ENCODE results near the gene RHD. TPM values are rescaled to one million over a fixed set of nuclear protein-coding genes. Genes with fewer than 3 reads are reported as not detected.
A peak's percentile ranks its signal among the peaks of the same experiment; 100 is the strongest.
"Not testable (repeated sequence)": the region's sequence is repeated elsewhere in the genome, so short reads cannot be mapped to it uniquely, and the experiment has no call there.

The RHD gene
- total RNA-seq, 1 experiment from 2014 or later, result 1.2 TPM

DNA sequence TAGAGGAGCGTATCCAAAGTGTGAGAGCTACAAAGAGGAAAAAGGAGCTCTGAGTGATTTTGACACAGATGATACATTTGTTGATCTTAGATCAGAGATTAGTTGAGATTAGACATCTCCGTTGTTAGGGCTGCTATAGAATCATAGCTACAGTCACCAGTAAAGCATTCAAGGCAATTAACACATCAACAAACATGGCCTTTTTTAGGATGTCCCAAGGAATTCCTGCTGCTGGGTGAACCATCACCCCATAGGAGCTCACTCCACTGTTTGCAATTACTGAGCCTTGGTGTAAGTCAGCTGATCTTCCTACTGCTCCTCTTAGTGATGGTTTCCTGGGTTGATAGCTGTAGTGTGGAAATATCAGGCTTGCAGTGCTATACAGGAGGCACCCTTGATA, 18.4 kb upstream of the RHD start:
- DNase-seq (ENCODE audit: low read depth, low spot score), result no peak
- in situ Hi-C loops (cut with HindIII; ENCODE audit: low pct_unique_long_range_greater_than_20kb, low sequenced_read_pairs), result no loop called here

DNA sequence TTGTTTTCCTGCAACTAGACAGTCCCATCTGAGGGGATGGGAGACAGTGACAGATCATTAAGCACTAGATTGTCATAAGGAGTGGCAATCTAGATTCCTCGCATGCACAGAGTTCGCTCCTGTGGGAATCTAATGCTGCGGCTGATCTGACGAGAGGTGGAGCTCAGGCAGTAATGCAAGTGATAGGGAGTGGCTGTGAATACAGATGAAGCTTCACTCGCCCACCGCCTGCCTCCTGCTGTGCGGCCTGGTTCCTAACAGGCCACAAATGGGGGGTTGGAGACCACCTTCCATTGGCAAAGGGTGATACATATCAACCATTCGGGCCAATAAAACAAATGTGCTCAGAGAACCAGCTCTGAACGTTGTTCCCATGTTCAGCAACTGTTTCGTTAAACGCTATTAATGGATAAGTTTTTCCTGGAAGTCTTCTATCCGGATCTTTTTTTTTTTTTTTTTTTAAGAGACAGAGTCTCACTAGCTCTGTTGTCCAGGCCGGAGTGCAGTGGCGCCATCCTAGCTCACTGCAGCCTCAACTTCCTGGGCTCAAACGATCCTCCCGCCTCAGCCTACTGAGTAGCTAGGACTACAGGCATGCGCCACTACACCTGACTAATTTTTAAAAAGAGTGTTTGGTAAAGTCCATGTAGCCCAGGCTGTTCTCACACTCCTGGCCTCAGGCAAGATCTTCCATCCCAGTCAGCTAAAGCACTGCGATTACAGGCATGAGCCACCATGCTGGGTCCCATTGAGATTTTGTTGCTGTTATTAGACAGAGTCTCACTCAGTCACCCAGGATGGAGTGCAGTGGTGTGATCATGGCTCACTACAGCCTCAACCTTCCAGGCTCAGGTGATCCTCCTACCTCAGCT, 16.4 kb upstream of the RHD start:
- DNase-seq (ENCODE audit: low read depth, low spot score), result no peak
- in situ Hi-C loops (cut with HindIII; ENCODE audit: low pct_unique_long_range_greater_than_20kb, low sequenced_read_pairs), result no loop called here

DNA sequence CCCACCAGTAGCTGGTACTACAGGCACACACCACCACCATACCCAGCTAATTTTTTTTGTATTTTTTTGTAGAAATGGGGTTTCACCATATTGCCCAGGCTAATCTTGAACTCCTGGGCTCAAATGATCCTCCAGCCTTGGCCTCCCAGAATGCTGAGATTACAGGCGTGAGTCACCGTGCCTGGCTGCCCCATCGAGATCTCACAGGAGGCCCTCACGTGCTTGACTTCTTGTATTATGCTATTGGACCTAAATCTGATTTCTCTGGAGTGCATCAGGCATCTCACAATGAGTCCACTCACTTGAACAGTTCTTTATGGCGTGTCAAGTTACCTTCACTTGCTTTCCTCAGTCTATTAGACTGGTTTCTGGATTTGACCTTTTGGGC, 15.7 kb upstream of the RHD start:
- in situ Hi-C loops (cut with HindIII; ENCODE audit: low pct_unique_long_range_greater_than_20kb, low sequenced_read_pairs), result no loop called here
- DNase-seq (ENCODE audit: low read depth, low spot score), result no peak

DNA sequence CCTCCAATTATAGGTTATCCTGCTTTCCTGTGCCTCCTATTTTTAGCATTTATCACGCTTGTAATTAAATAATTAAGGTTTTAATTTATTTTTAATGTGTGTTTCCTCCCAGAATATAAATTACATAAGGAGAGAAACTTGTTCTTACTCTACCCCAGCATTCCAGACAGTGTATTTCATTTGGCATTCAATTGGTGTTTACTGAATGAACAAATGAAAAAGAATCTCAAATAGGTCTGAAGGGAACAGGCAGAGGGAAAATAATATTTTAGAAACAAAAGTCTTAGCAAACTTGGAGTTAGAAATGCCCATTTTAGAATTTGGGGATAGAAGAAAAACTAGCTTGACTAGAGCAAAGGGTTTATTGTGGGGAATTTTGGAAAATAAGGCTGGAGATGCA, 15.1 kb upstream of the RHD start:
- no peak for DNase-seq (ENCODE audit: low read depth, low spot score)
- in situ Hi-C loops (cut with HindIII; ENCODE audit: low pct_unique_long_range_greater_than_20kb, low sequenced_read_pairs), result no loop called here

DNA sequence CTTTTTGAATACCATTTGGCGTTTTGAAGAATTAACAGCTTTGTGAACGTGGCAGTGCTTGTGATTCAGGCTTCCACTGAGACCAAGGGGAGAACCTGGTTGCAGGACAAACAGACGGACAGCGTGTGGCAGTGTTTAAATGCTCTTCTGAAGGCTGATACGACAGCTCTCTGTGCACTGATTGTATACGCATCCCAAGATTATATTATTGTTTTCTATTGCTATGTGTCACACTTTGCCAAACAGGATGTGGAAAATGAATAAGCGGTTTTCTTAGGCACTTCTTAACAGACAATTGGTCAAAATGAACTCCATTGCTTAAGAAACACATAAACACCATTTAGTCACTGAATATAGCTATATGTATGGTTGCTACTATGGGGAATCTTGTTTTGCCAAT, 12.5 kb upstream of the RHD start:
- in situ Hi-C loops (cut with HindIII; ENCODE audit: low pct_unique_long_range_greater_than_20kb, low sequenced_read_pairs); DNase-seq (ENCODE audit: low read depth, low spot score): not testable (repeated sequence)

DNA sequence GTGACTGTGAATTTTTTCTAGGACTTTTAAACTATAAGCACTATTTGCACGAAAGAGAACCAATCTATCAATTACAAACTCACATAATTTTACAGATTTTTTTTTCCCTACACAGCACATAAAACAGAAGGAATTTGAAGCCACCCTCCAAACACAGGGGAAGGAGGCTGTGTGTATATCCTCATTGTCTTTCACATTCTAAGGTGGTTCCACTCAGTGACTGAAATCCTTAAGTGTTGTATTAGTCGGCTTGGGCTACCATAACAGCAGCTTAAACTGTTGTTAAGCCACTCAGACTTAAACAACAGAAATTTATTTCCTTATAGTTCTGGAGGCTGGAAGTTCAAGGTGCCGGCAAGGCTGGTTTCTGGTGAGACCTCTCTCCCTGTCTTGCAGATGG, 12.0 kb upstream of the RHD start:
- in situ Hi-C loops (cut with HindIII; ENCODE audit: low pct_unique_long_range_greater_than_20kb, low sequenced_read_pairs); DNase-seq (ENCODE audit: low read depth, low spot score): not testable (repeated sequence)

DNA sequence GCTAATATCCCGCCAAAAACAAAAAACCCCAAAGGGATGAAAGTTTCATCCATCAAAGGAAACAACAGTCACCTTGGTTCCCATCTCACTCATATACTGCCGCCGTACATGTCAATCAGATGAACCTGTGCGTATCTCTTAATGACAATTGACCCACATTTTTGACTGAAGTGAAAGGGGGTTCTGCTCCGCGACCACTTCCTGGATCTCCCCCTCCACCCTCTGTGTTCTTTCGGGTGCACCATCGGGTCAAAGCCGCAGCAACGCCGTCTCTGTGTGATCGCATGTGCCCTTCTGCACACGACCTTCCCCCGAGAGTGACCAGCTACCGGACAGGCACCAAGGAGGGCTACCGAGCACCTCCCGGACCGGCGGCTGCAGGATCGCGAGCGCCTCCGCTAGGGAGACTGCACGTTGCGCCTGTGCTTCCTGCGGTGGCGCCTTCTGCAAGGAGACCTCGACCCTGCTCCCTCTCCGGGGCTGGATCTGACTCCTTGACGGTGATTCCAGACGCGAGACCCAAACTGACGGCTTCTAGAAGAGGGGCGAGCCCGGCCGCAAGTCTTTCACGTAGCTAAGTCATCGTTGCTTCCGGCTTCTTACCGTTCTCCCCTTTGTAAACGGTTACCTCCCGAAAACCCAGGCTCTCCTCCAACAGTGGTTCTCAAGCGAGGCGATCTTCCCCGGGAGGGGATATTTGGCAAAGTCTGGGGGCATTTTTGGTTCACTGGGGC, 5.6 kb upstream of the RHD start:
- DNase-seq (ENCODE audit: low read depth, low spot score); in situ Hi-C loops (cut with HindIII; ENCODE audit: low pct_unique_long_range_greater_than_20kb, low sequenced_read_pairs): not testable (repeated sequence)

DNA sequence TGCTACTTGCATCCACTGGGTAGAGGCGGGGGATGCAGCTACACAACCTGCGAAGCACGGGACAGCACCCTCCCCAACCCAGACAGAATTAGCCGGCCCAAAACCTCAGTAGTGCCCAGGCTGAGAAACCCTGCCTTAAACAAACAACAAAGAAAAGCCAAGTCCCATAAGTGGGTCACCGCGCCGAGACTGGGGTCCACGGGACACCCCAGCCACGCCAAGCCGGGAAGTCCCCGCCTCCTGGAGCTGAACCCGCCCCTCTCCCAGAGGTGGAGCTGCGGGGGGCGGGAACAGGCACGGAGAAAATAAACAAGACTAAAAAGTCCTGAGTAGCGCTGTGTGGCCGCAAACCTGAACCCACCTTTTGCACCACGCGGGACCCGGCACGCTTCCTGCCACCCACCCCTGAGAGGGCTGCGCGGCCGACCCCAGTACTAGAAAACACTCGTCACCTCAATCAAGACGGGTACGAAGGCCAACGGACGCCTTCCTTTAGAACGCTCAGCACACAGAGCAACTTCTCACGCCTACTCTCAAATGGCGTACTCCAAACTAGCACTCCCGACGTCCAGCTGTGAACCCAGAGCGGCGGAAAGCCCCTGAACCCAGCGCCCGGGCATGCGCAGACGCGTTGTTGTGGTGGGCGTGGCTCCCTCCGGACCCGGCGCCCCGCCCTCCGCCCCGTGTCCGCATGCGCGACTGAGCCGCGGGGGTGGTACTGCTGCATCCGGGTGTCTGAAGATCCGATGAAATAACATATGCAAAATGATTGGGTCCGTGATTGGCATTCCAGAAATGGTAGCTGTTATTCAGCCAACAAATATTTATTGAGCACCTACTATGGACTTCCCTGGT, 4.8 kb upstream of the RHD start:
- in situ Hi-C loops (cut with HindIII; ENCODE audit: low pct_unique_long_range_greater_than_20kb, low sequenced_read_pairs), result not testable (repeated sequence)
- peak; percentile 83 for DNase-seq (ENCODE audit: low read depth, low spot score)

DNA sequence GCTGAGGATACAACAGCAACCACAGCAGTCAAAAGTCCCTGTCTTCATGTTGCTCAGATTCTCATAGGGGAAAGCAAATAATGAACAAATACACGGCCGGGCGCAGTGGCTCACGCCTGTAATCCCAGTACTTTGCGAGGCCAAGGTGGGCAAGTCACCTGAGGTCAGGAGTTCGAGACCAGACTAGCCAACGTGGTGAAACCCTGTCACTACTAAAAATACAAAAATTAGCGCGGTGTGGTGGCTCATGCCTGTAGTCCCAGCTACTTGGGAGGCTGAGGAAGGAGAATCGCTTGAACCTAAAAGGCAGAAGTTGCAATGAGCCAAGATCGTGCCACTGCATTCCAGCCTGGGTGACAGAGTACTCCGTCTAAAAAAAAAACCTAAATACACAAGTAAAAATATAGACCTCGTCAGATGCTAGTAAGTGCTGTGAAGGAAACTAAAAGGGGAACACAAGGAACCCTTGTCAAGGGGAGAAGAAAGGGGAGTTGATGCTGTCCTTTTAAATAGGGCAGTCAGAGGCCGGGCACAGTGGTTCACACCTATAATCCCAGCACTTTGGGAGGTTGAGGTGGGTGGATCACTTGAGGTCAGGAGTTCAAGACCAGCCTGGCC, 4.1 kb upstream of the RHD start:
- DNase-seq (ENCODE audit: low read depth, low spot score); in situ Hi-C loops (cut with HindIII; ENCODE audit: low pct_unique_long_range_greater_than_20kb, low sequenced_read_pairs): not testable (repeated sequence)

DNA sequence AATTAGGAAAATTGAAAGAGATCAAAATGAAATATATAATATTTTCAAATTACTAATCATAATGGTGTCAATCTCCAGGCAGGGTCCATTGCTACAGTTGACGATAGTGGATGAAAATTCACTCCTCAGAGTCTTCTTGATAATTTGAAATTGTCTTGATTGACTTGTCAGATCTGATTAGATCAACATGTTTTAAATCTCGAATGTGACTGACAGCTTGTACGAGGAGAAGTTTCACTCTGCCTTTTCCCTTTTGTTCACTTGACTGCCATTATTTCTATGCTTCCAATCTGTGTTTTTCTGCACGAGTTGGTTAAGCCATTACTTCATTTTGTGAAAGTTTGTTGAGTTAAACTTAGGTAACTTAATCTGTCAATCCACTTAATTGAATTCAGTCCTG, 3.3 kb downstream of the RHD start:
- DNase-seq (ENCODE audit: low read depth, low spot score); in situ Hi-C loops (cut with HindIII; ENCODE audit: low pct_unique_long_range_greater_than_20kb, low sequenced_read_pairs): not testable (repeated sequence)

DNA sequence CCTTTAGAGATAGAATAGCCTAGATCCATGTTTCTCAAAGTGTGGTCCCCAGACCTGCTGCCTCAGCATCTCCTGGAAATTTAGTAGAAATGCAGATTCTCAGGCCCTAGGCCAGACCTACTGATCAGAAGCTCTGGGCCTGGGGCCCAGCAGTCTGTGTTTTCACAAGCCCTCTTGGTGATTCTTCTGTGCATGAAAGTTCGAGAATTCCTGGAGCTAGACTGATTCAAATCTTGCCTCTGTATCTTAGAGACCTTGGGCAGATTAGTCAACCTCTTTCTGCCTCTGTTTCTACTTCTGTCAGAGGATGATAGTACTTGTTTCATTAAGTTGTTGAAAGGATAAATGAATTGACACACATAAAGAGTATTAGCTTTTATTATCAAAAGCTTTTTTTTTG, 5.0 kb downstream of the RHD start:
- DNase-seq (ENCODE audit: low read depth, low spot score); in situ Hi-C loops (cut with HindIII; ENCODE audit: low pct_unique_long_range_greater_than_20kb, low sequenced_read_pairs): not testable (repeated sequence)

DNA sequence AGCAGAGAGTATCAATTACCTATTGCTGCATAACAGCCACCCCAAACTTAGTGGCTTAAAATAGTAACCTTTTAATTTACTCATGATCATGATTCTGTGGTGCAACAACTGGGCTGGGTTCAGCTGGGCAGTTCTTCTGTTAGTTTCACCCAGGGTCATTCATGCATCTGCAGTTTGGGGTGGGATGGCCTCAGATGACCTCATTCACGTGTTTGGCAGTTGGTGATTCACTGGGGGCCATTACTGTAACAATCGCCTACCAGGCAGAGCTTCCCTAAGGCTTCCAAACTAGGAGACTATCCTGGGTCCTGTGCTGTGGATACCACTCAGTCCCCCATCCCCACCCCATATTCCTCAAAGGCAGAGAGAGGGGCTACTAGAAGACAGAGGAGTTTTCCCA, 6.0 kb downstream of the RHD start:
- DNase-seq (ENCODE audit: low read depth, low spot score); in situ Hi-C loops (cut with HindIII; ENCODE audit: low pct_unique_long_range_greater_than_20kb, low sequenced_read_pairs): not testable (repeated sequence)

DNA sequence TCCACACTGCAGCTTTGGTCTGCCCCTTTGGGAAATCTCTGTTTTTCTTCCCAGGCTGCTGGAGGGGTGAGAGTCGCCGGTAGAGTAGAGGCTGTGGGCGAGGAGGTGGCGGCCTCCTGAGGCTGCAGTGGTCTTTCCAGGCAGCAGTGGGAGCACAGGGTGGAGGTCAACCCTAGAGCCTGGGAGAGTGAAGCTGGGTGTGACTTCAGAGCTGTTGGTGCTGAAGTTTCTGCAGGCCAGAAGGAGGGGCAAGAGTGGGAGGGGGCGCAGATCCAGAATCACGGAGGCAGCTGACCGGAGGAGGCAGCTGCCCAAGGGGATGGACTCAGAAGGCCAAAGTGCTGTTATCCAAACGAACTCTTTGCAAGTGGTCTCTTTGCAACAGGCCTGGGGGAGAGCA, 6.5 kb downstream of the RHD start:
- in situ Hi-C loops (cut with HindIII; ENCODE audit: low pct_unique_long_range_greater_than_20kb, low sequenced_read_pairs); DNase-seq (ENCODE audit: low read depth, low spot score): not testable (repeated sequence)

DNA sequence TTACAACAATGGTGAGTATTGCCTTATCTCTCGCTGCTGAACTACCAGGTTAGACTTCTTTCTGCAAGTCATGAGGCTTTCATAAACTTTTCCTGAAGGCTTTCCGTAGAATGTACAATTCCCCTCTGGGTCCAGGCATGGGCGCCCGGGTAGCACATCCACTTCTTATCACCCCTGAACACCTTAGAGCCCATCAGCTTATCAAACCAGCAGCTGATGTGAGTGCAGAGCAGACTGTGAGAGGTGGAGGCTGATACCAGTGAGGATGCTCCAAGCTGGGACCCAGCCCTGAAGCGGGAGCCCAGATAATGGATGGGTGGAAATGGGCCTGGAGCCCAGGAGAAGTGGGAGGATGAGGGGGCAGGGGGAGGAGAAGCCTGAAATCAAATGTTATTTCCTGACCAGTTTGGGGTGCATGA, 7.4 kb downstream of the RHD start:
- DNase-seq (ENCODE audit: low read depth, low spot score); in situ Hi-C loops (cut with HindIII; ENCODE audit: low pct_unique_long_range_greater_than_20kb, low sequenced_read_pairs): not testable (repeated sequence)

DNA sequence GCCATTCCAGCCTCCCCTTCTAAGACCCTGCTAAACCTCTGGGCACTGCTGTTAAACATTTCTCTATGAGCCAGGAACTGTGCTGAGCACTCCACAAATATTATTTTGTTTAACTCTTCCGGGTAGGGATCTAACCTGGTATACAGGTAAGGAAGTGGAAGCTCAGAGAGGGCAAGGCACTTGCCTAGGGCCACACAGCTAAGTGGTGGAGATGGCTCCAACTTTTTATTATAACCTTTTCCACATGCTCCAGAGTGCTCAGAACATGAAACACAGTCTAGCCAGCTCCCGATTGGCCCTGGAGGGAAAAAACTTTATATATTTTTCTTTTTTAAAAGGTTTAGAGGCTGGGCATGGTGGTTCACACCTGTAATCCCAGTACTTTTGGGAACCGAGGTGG, 13.6 kb downstream of the RHD start:
- in situ Hi-C loops (cut with HindIII; ENCODE audit: low pct_unique_long_range_greater_than_20kb, low sequenced_read_pairs); DNase-seq (ENCODE audit: low read depth, low spot score): not testable (repeated sequence)

DNA sequence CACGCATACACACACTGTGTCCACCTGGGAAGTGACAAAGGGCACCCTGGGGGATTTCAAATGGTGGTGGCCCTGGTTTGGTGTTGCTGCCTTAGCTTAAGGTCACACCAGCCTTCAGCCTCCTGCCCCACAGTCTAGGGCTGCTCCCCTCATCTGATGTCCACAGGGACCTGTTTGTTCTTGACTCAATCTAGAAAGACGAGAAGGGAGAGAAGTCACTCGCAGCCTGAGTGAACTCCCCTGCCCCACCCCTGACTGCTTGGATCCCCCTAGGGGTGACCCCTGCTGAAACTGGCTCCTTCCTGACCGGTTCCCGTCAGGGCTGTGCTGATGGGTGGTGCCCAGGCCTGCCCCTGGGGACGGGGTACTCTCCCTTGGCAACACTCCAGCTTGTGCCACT, 14.9 kb downstream of the RHD start:
- DNase-seq (ENCODE audit: low read depth, low spot score); in situ Hi-C loops (cut with HindIII; ENCODE audit: low pct_unique_long_range_greater_than_20kb, low sequenced_read_pairs): not testable (repeated sequence)

DNA sequence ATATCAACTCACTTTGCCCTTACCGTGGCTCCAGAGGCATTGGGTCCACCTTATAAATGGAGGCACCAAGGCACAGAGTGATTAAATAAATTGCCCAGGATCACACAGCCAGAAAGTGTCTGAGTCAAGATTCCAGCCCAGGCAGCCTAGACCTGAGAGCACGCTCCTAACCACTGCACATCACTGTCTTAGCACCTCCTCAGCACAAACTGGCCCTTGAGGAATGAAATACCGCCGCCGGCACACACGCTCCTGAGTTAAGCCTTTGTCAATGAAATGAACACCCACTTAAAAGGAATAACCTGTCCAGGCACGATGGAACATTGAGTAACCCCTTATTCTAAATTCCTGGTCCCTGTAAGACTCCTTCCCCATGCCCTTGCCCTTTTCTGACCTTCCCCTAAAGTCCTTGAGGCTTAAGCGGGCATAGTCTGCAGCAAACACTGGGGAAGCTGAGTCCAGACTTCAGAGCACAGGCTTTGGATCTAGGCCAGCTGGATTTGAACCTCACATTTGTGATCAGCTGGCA, 16.3 kb downstream of the RHD start:
- DNase-seq (ENCODE audit: low read depth, low spot score); in situ Hi-C loops (cut with HindIII; ENCODE audit: low pct_unique_long_range_greater_than_20kb, low sequenced_read_pairs): not testable (repeated sequence)

All from SK-MEL-5 (cell line).